Tibial artery (tissue), 4 donors: ENCODE measurements around the gene PPP2R2B.

Source experiments
- DNase-seq, 2 donors: peaks; one replicate each; pipeline ENCODE4 v3.0.0-alpha.2; 2019
- H3K27ac ChIP-seq, 2 donors: fragments of 200-600 bp; sonication (generic) in 1 of 2; 1 replicate in 1 of 2; 2 replicates in 1 of 2; pipeline ENCODE4 v1.5.1; 2018 to 2019; ENCODE audit warnings: mild to moderate bottlenecking in 1 of 2
- H3K27me3 ChIP-seq, 2 donors: fragments of 200-600 bp; sonication (generic) in 1 of 2; one replicate each; pipeline versions ENCODE4 v1.5.1 to v1.6.0; 2016 to 2019
- H3K36me3 ChIP-seq, 3 donors: fragments of 200-600 bp; sonication (generic) in 2 of 3; one replicate each; pipeline ENCODE4 v1.5.1; 2016 to 2019; ENCODE audit warnings: mild to moderate bottlenecking in 2 of 3
- H3K4me1 ChIP-seq, 4 donors: fragments of 200-600 bp; sonication (generic) in 2 of 4; 1 replicate in 3 of 4; 2 replicates in 1 of 4; pipeline ENCODE4 v1.5.1; 2016 to 2019
- H3K4me3 ChIP-seq, 2 donors: fragments of 200-600 bp; sonication (generic) in 1 of 2; 1 replicate in 1 of 2; 2 replicates in 1 of 2; pipeline ENCODE4 v1.5.1; 2018 to 2019; ENCODE audit warnings: mild to moderate bottlenecking in 2 of 2
- H3K9me3 ChIP-seq, 3 donors: fragments of 200-600 bp; sonication (generic) in 1 of 3; one replicate each; pipeline ENCODE4 v1.5.1; 2016 to 2019
- intact Hi-C: fragments of 100-400 bp; cut with DNase I; formaldehyde crosslinking; loops from one replicate; pipeline ENCODE4 v1.15.0; 2023; ENCODE audit warnings: low total_unique reads
- TF ChIP-seq, protein P1 (sequence below), 2 experiments: fragments of 200-600 bp in 1 of 2; fragments of 450-650 bp in 1 of 2; IDR thresholded peaks; one replicate each; pipeline ENCODE4 v1.5.1; 2017 to 2019; ENCODE audit warnings: antibody characterized with exemption in 2 of 2, mild to moderate bottlenecking in 1 of 2, moderate library complexity in 1 of 2

Gene PPP2R2B

GRCh38 chr5:146765089-146765832, 113.3 kb downstream of the PPP2R2B start:
- TF ChIP-seq, protein P1, sequence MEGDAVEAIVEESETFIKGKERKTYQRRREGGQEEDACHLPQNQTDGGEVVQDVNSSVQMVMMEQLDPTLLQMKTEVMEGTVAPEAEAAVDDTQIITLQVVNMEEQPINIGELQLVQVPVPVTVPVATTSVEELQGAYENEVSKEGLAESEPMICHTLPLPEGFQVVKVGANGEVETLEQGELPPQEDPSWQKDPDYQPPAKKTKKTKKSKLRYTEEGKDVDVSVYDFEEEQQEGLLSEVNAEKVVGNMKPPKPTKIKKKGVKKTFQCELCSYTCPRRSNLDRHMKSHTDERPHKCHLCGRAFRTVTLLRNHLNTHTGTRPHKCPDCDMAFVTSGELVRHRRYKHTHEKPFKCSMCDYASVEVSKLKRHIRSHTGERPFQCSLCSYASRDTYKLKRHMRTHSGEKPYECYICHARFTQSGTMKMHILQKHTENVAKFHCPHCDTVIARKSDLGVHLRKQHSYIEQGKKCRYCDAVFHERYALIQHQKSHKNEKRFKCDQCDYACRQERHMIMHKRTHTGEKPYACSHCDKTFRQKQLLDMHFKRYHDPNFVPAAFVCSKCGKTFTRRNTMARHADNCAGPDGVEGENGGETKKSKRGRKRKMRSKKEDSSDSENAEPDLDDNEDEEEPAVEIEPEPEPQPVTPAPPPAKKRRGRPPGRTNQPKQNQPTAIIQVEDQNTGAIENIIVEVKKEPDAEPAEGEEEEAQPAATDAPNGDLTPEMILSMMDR (IDR thresholded peaks at IDR 0.05): no peak
- H3K9me3 ChIP-seq: no peaks in the 10 kb centered on the region
- no peak for DNase-seq
- H3K27me3 ChIP-seq: no peaks in the 10 kb centered on the region
- intact Hi-C loops: no loop called here
- no peak overlapping the region for H3K4me3 ChIP-seq
- no peaks in the 10 kb centered on the region for H3K36me3 ChIP-seq
- H3K27ac ChIP-seq: no peak overlapping the region
- peaks cover 0 to 22% (median 0%) of the 10 kb centered on the region in 4 donors for H3K4me1 ChIP-seq

GRCh38 chr5:146762830-146763229, 115.7 kb downstream of the PPP2R2B start:
- no peak for DNase-seq
- TF ChIP-seq, protein P1 (IDR thresholded peaks at IDR 0.05): no peak
- Histone ChIP-seq H3K4me1 (peaks cover 0 to 36% (median 0%) of the 10 kb centered on the region in 4 donors), H3K9me3 (no peaks in the 10 kb centered on the region), H3K27ac (no peak overlapping the region), H3K27me3 (no peaks in the 10 kb centered on the region), H3K4me3 (no peak overlapping the region), H3K36me3 (no peaks in the 10 kb centered on the region)
- intact Hi-C loops: no loop called here

DNA sequence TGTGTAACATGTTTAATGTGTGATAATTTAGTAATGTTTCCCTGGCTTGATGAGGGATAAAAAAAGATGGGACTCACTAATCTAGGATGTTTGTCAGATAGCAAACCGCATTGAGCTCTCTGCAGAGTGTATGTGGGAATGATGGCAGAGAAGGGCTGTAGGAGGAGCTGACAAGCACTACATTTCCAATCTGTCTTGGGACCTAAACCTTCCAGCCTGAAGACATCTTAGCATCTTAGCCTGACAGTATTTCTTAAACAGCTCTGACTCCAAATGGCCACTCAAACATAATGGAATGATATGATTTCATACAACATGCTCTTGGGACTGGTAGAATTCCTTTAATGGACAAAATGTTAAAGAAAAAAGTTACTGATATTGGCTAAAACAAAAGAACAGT, 116.7 kb downstream of the PPP2R2B start:
- Histone ChIP-seq H3K27me3 (no peaks in the 10 kb centered on the region), H3K36me3 (no peaks in the 10 kb centered on the region), H3K9me3 (no peaks in the 10 kb centered on the region), H3K4me1 (peaks cover 0 to 44% (median 3%) of the 10 kb centered on the region in 4 donors), H3K4me3 (no peak overlapping the region), H3K27ac (no peak overlapping the region)
- TF ChIP-seq, protein P1 (IDR thresholded peaks at IDR 0.05): no peak
- intact Hi-C loops: no loop called here
- no peak for DNase-seq

DNA sequence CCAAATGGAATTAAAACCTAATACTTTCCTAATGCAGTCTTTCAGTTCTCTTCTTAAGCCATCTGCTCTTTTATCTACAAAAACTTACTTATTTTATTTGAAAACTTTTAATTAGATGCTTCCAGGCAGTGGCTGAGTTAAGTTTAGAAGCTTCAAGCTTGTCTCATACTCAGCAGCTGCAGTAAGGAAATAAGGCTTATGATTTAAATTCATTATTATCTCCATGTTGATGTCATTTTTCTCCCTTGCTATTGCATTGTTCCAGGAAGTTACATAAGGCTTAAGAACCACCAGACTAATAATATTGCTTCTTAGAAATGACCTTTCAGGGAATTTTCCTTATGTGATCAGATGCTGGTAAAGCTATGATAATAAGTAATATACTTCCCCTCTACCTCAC, 119.6 kb downstream of the PPP2R2B start:
- TF ChIP-seq, protein P1 (IDR thresholded peaks at IDR 0.05): no peak
- no peaks in the 10 kb centered on the region for H3K27me3 ChIP-seq
- H3K27ac ChIP-seq: no peak overlapping the region
- no peaks in the 10 kb centered on the region for H3K9me3 ChIP-seq
- no peak overlapping the region for H3K4me3 ChIP-seq
- DNase-seq: no peak
- intact Hi-C loops: no loop called here
- peaks cover 0 to 34% (median 3%) of the 10 kb centered on the region in 4 donors for H3K4me1 ChIP-seq
- H3K36me3 ChIP-seq: no peaks in the 10 kb centered on the region

GRCh38 chr5:146758076-146758475, 120.5 kb downstream of the PPP2R2B start:
- intact Hi-C loops: no loop called here
- TF ChIP-seq, protein P1 (IDR thresholded peaks at IDR 0.05): no peak

More at GRCh38 chr5:146758076-146758475, 120.5 kb downstream of the PPP2R2B start:
- Histone ChIP-seq H3K9me3 (no peaks in the 10 kb centered on the region), H3K4me1 (peaks cover 0 to 37% (median 3%) of the 10 kb centered on the region in 4 donors), H3K27me3 (no peaks in the 10 kb centered on the region), H3K27ac (no peak overlapping the region), H3K36me3 (no peaks in the 10 kb centered on the region), H3K4me3 (no peak overlapping the region)
- DNase-seq: no peak
